GM23338 (cell line): Measurements from ENCODE around the gene TST. TPM values are rescaled to one million over a fixed set of nuclear protein-coding genes. Genes with fewer than 3 reads are reported as not detected.

ENCODE experiments used
- ATAC-seq: fragments of 200-7000 bp; cut with Tn5 transposase; 3 replicates; pipeline ENCODE4 v1.9.1; 2020
- DNase-seq: peaks from one replicate; pipeline ENCODE4 v3.0.0-alpha.2; 2015; ENCODE audit warnings: low spot score
- H2AFZ ChIP-seq: fragments of 200-600 bp; sonication (generic); 2 replicates; pipeline ENCODE4 v1.8.0; 2016; ENCODE audit warnings: antibody characterized with exemption, mild to moderate bottlenecking, moderate library complexity
- H3F3A ChIP-seq: fragments of 200-600 bp; sonication (generic); replicated peaks from 2 replicates; pipeline ENCODE4 v1.8.0; 2017; ENCODE audit warnings: antibody characterized with exemption, mixed run types, low read depth
- H3K27ac ChIP-seq: fragments of 200-600 bp; sonication (generic); 2 replicates; pipeline ENCODE4 v1.6.1; 2016; ENCODE audit warnings: low read depth
- H3K27me3 ChIP-seq: fragments of 200-600 bp; sonication (generic); 2 replicates; pipeline ENCODE4 v1.8.0; 2016; ENCODE audit warnings: mild to moderate bottlenecking, mixed run types, moderate library complexity; ENCODE audit not compliant: insufficient read depth
- H3K36me3 ChIP-seq: fragments of 200-600 bp; sonication (generic); 2 replicates; pipeline ENCODE4 v1.8.0; 2016; ENCODE audit warnings: mild to moderate bottlenecking; ENCODE audit not compliant: insufficient read depth
- H3K4me1 ChIP-seq: fragments of 200-600 bp; sonication (generic); 2 replicates; pipeline ENCODE4 v1.8.0; 2016; ENCODE audit warnings: mild to moderate bottlenecking, moderate library complexity; ENCODE audit not compliant: insufficient read depth
- H3K4me2 ChIP-seq: fragments of 200-600 bp; sonication (generic); 2 replicates; pipeline ENCODE4 v1.7.1; 2017; ENCODE audit warnings: mixed run types
- H3K4me3 ChIP-seq: fragments of 200-600 bp; sonication (generic); 2 replicates; pipeline ENCODE4 v1.6.1; 2016; ENCODE audit warnings: mixed run types
- H3K79me2 ChIP-seq: fragments of 200-600 bp; sonication (generic); replicated peaks from 2 replicates; pipeline ENCODE4 v1.8.0; 2017; ENCODE audit warnings: mild to moderate bottlenecking; ENCODE audit not compliant: insufficient read depth
- H3K9me2 ChIP-seq: fragments of 200-600 bp; sonication (generic); 2 replicates; pipeline ENCODE4 v1.8.0; 2017; ENCODE audit not compliant: insufficient read depth
- H4K20me1 ChIP-seq: fragments of 200-600 bp; sonication (generic); replicated peaks from 2 replicates; pipeline ENCODE4 v1.8.0; 2017; ENCODE audit warnings: mild to moderate bottlenecking; ENCODE audit not compliant: insufficient read depth
- H3K27ac Mint-ChIP-seq: 2 replicates; pipeline ENCODE4 v1.8.0; 2020; ENCODE audit warnings: inconsistent platforms, mild to moderate bottlenecking, moderate library complexity, mixed read lengths
- H3K27me3 Mint-ChIP-seq: 3 replicates; pipeline ENCODE4 v1.8.0; 2022; ENCODE audit warnings: low read depth, mild to moderate bottlenecking, moderate library complexity, mixed read lengths, inconsistent platforms; ENCODE audit not compliant: insufficient read depth, poor library complexity
- H3K36me3 Mint-ChIP-seq: 3 replicates; pipeline ENCODE4 v1.8.0; 2021; ENCODE audit warnings: low read depth, mild to moderate bottlenecking, inconsistent platforms, moderate library complexity, mixed read lengths
- H3K4me1 Mint-ChIP-seq: 3 replicates; pipeline ENCODE4 v1.8.0; 2020; ENCODE audit warnings: mild to moderate bottlenecking, inconsistent platforms, mixed read lengths
- H3K4me3 Mint-ChIP-seq: 3 replicates; pipeline ENCODE4 v1.8.0; 2021; ENCODE audit warnings: moderate library complexity, mild to moderate bottlenecking, inconsistent platforms, mixed read lengths
- H3K9me3 Mint-ChIP-seq: 3 replicates; pipeline ENCODE4 v1.8.0; 2020; ENCODE audit warnings: moderate library complexity, mild to moderate bottlenecking, inconsistent platforms, mixed read lengths
- CREB1 ChIP-seq: fragments of 250-450 bp; sonication (Bioruptor Pico); IDR thresholded peaks from 2 replicates; pipeline ENCODE4 v1.5.0; 2020; ENCODE audit warnings: low read depth, mild to moderate bottlenecking, moderate library complexity
- EZH2phosphoT487 ChIP-seq: fragments of 200-600 bp; sonication (generic); IDR thresholded peaks from one replicate; pipeline ENCODE4 v1.8.1; 2018; ENCODE audit warnings: antibody characterized with exemption; ENCODE audit not compliant: unreplicated experiment
- POLR2AphosphoS5 ChIP-seq: IDR thresholded peaks from 2 replicates; pipeline ENCODE4 v1.6.1; 2016; ENCODE audit warnings: antibody characterized with exemption, low read depth
- STAT1 ChIP-seq: IDR thresholded peaks from one replicate; pipeline ENCODE4 v1.6.1; 2016; ENCODE audit warnings: antibody characterized with exemption; ENCODE audit not compliant: unreplicated experiment
- ZNF114 ChIP-seq: fragments of 250-450 bp; sonication (Bioruptor Pico); IDR thresholded peaks from 2 replicates; pipeline ENCODE4 v1.5.0; 2020; ENCODE audit warnings: mild to moderate bottlenecking, moderate library complexity
- ZNF331 ChIP-seq: fragments of 250-450 bp; sonication (Bioruptor Pico); IDR thresholded peaks from 2 replicates; pipeline ENCODE4 v1.5.0; 2020; ENCODE audit warnings: low read depth, mild to moderate bottlenecking, moderate library complexity
- polyA plus RNA-seq: library from polyadenylated mRNA; unstranded; fragments of >200 nt; fragmentation: Nextera tagmentation; extraction: Ambion mirVana; gene quantifications from 2 replicates; pipeline ENCODE4 v1.2.1, GENCODE V29; 2016
- total RNA-seq: library from RNA; depleted of rRNA; stranded (reverse); fragments of >200 nt; shearing (Covaris generic); gene quantifications from 2 replicates; pipeline ENCODE4 v1.2.3, GENCODE V29; 2014
- TF ChIP-seq, protein P1 (sequence below): IDR thresholded peaks from one replicate; pipeline ENCODE4 v1.6.1; 2018; ENCODE audit warnings: antibody characterized with exemption; ENCODE audit not compliant: unreplicated experiment
- TF ChIP-seq, protein P2 (sequence below), 2 experiments: fragments of 200-600 bp in 1 of 2; sonication (generic) in 1 of 2; conservative IDR thresholded peaks; 2 replicates each; pipeline versions ENCODE4 v1.5.1 to v1.6.1; 2016 to 2017; ENCODE audit warnings: antibody characterized with exemption in 2 of 2, low read depth in 2 of 2, mild to moderate bottlenecking in 2 of 2, moderate library complexity in 1 of 2
- TF ChIP-seq, protein P3 (sequence below): IDR thresholded peaks from 2 replicates; pipeline ENCODE4 v1.6.1; 2016; ENCODE audit warnings: antibody characterized with exemption

Gene TST
- total and polyA plus RNA-seq, 2 experiments from 2014 or later = 14.6 to 32.7 TPM

DNA sequence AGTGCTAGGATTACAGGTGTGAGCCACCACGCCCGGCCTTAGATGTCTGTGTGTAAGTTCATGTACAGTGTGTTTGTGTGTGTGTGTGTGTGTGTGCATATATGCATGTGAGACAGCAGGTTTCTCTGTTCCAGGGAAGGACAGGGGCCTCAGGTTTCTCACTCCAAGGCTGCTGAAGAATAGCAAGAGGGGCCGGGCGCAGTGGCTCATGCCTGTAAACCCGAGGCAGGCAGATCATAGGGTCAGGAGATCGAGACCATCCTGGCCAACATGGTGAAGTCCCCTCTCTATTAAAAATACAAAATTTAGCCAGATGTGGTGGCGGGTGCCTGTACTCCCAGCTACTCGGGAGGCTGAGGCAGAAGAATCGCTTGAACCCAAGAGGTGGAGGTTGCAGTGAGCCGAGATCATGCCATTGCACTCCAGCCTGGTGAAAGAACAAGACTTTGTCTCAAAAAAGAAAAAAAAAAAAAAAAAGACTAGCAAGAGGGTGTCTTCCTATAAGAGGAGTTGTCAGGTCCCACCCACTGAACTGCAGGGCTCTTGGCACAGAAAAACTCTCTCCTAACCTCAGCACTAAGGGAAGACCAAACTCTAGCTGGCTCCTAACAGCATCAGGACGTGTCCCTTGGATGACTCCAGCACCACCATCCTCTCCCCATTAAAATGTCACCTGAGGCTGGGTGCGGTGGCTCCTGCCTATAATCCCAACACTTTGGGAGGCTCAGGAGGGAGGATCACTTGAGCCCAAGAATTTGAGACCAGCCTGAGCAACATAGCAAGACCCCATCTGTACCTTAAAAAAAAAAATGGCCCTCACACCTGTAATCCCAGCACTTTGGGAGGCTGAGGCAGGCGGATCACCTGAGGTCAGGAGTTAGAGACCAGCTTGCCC, 40.0 kb downstream of the TST start:
- H3K4me2 ChIP-seq = no peak overlapping the region
- no peaks in the 10 kb centered on the region for H3K36me3 ChIP-seq
- no peak overlapping the region for H3K27ac Mint-ChIP-seq
- no peaks in the 10 kb centered on the region for H4K20me1 ChIP-seq
- DNase-seq (no peak), ATAC-seq (no peak)
- TF ChIP-seq ZNF114 (CRISPR knock-in tag) (no peak), EZH2phosphoT487 (no peak)
- no peaks in the 10 kb centered on the region for H3K9me2 ChIP-seq
- no peak overlapping the region for H2AFZ ChIP-seq
- H3K36me3 Mint-ChIP-seq = no peaks in the 10 kb centered on the region
- no peak overlapping the region for H3K27ac ChIP-seq
- peaks cover 5% of the 10 kb centered on the region for H3K27me3 Mint-ChIP-seq
- H3K4me3 ChIP-seq = no peak overlapping the region
- H3F3A ChIP-seq = no peaks in the 10 kb centered on the region
- no peaks in the 10 kb centered on the region; the same call in 2 of the 3 replicates for H3K9me3 Mint-ChIP-seq
- H3K4me3 Mint-ChIP-seq = no peak overlapping the region
- no peaks in the 10 kb centered on the region for H3K4me1 ChIP-seq
- no peaks in the 10 kb centered on the region for H3K27me3 ChIP-seq
- peaks cover 17% of the 10 kb centered on the region for H3K4me1 Mint-ChIP-seq
- no peaks in the 10 kb centered on the region for H3K79me2 ChIP-seq

DNA sequence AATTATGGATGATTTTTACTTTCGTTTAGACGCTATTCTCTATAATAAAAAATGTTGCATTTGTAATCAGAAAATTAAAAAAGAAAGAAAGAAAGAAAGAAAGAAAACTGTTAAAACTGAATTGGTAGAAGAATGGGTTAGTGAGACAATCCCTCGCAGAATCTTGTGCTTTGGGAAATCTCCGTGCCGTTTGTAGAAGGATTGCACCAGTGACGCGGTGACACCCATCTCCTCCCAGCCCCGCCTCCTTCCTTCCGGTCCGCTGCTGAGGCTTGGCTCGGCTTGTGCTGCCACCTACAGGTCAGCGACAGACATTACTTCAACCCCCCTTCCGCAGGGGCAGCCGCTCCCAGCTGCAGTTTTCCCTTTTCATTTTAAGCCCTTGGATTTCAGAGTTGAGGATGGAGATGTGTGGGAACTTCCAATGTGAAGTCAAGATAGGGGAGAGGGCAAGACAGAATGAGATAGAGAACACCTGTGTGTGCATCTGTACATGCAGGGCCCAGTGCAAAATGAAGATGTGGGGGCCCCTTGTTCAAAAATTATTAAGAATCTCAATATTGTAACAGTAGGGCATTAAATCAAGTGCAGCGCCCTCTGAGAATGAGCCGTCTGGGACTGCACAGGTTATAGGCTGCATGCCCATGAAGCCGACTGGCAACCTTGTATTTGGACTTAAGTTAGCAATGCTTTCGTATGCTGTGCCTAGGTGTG, 41.1 kb downstream of the TST start:
- peak; percentile 76 for ATAC-seq
- Mint-ChIP-seq H3K27ac (no peak overlapping the region), H3K9me3 (no peaks in the 10 kb centered on the region; the same call in 2 of the 3 replicates), H3K4me1 (peaks cover 17% of the 10 kb centered on the region), H3K4me3 (peak overlapping the region; percentile 75), H3K27me3 (peaks cover 5% of the 10 kb centered on the region), H3K36me3 (no peaks in the 10 kb centered on the region)
- H4K20me1 ChIP-seq = no peaks in the 10 kb centered on the region
- TF ChIP-seq CREB1 (CRISPR knock-in tag) (peak; percentile 77), POLR2AphosphoS5 (peak; percentile 45; the same call in 1 of the 2 replicates), STAT1 (no peak), ZNF331 (CRISPR knock-in tag) (no peak)
- TF ChIP-seq, protein P1, sequence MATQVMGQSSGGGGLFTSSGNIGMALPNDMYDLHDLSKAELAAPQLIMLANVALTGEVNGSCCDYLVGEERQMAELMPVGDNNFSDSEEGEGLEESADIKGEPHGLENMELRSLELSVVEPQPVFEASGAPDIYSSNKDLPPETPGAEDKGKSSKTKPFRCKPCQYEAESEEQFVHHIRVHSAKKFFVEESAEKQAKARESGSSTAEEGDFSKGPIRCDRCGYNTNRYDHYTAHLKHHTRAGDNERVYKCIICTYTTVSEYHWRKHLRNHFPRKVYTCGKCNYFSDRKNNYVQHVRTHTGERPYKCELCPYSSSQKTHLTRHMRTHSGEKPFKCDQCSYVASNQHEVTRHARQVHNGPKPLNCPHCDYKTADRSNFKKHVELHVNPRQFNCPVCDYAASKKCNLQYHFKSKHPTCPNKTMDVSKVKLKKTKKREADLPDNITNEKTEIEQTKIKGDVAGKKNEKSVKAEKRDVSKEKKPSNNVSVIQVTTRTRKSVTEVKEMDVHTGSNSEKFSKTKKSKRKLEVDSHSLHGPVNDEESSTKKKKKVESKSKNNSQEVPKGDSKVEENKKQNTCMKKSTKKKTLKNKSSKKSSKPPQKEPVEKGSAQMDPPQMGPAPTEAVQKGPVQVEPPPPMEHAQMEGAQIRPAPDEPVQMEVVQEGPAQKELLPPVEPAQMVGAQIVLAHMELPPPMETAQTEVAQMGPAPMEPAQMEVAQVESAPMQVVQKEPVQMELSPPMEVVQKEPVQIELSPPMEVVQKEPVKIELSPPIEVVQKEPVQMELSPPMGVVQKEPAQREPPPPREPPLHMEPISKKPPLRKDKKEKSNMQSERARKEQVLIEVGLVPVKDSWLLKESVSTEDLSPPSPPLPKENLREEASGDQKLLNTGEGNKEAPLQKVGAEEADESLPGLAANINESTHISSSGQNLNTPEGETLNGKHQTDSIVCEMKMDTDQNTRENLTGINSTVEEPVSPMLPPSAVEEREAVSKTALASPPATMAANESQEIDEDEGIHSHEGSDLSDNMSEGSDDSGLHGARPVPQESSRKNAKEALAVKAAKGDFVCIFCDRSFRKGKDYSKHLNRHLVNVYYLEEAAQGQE = no peak
- TF ChIP-seq, protein P2, sequence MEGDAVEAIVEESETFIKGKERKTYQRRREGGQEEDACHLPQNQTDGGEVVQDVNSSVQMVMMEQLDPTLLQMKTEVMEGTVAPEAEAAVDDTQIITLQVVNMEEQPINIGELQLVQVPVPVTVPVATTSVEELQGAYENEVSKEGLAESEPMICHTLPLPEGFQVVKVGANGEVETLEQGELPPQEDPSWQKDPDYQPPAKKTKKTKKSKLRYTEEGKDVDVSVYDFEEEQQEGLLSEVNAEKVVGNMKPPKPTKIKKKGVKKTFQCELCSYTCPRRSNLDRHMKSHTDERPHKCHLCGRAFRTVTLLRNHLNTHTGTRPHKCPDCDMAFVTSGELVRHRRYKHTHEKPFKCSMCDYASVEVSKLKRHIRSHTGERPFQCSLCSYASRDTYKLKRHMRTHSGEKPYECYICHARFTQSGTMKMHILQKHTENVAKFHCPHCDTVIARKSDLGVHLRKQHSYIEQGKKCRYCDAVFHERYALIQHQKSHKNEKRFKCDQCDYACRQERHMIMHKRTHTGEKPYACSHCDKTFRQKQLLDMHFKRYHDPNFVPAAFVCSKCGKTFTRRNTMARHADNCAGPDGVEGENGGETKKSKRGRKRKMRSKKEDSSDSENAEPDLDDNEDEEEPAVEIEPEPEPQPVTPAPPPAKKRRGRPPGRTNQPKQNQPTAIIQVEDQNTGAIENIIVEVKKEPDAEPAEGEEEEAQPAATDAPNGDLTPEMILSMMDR (conservative IDR thresholded peaks at IDR 0.05; ENCODE audit: low read depth in 2 of 2) = peak; percentile 83 to 98
- TF ChIP-seq, protein P3, sequence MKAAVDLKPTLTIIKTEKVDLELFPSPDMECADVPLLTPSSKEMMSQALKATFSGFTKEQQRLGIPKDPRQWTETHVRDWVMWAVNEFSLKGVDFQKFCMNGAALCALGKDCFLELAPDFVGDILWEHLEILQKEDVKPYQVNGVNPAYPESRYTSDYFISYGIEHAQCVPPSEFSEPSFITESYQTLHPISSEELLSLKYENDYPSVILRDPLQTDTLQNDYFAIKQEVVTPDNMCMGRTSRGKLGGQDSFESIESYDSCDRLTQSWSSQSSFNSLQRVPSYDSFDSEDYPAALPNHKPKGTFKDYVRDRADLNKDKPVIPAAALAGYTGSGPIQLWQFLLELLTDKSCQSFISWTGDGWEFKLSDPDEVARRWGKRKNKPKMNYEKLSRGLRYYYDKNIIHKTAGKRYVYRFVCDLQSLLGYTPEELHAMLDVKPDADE = peak; percentile 45; the same call in 1 of the 2 replicates
- no peak overlapping the region for H3K27ac ChIP-seq
- no peaks in the 10 kb centered on the region for H3K79me2 ChIP-seq
- H3K36me3 ChIP-seq = no peaks in the 10 kb centered on the region
- H3K4me1 ChIP-seq = no peaks in the 10 kb centered on the region
- H2AFZ ChIP-seq = peak overlapping the region; percentile 82
- H3K27me3 ChIP-seq = no peaks in the 10 kb centered on the region
- peak overlapping the region; percentile 79 for H3K4me2 ChIP-seq
- no peaks in the 10 kb centered on the region for H3F3A ChIP-seq
- DNase-seq = peak; percentile 92
- peak overlapping the region; percentile 55 for H3K4me3 ChIP-seq
- no peaks in the 10 kb centered on the region for H3K9me2 ChIP-seq
